ENCODE data around the gene SYT1. TPM values are rescaled to one million over a fixed set of nuclear protein-coding genes. Genes with fewer than 3 reads are reported as not detected.

The SYT1 gene
- total RNA-seq, 1 donor from 2014 or later: 8.4 TPM

- no peak for DNase-seq (ENCODE audit: low spot score)
Observed at GRCh38 chr12:78891646-78892353, 27.2 kb downstream of the SYT1 start.

- peak; percentile 43 for DNase-seq (ENCODE audit: low spot score)
Observed at GRCh38 chr12:78898416-78898815, 33.8 kb downstream of the SYT1 start.

DNA sequence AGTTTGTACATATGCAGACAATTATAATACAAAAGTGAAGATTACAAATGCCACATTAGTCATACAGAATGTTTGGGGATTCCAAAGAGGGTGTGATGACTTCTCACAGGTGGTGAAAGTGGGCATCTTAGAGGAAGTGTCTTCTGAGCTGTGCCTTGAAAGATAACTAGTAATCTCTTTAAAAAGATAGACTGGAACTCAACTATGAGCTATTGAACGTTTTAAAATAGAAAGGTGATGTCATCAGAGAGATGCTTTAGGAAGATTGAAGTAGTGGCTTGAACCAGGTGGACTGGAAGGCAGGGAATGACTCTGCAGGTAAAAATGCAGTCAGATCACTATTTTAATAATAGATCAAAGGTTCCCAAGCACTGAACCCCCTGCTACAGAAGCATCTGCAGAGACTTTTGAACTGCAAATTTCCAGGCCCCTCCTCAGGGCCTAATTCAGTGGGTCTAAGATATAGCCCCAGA is 50.3 kb downstream of the SYT1 start:
- DNase-seq (ENCODE audit: low spot score): peak; percentile 25

DNA sequence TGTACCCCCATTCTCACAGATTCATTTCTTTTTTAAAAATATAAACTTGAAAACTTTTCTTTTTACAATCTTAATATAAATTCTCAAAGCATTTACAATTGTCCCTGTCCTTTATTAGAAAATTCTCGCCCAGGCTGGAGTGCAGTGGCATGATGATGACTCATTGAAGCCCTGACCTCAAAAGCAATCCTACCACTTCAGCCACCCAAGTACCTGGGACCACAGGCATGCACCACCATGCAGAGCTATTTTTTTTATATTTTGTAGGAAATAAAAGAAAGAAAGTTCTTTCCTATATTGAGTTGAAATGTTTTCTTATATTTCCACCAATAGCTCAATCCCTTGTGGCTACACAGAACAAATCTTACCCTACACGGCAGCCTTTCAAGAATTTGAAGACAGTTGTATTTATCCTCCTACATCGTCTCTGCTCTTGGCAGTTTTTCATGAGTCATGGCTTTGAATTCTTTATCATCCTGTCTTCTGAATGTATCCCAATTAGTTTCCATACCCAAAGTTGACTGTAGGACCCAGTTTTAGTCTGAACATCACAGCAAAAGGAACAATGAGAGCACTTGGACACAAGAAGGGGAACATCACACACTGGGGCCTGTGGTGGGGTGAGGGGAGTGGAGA is 52.4 kb downstream of the SYT1 start:
- no peak for DNase-seq (ENCODE audit: low spot score)

DNA sequence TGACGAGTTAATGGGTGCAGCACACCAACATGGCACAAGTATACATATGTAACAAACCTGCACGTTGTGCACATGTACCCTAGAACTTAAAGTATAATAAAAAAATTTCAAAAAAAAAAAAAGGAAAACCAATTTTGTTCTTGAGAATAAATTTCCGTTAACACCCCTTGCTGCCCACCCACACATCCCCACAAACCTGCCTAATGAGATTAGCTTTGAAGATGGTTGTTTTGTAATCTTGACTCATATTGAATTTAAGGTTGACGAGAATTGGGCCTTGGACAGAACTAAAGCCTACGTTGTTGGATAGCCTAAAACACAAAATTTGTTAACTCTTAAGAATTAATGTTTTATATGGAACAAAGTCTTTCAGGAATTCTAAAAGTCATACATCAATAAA is 52.9 kb downstream of the SYT1 start:
- no peak for DNase-seq (ENCODE audit: low spot score)

- DNase-seq (ENCODE audit: low spot score): peak; percentile 70
Observed at GRCh38 chr12:78918268-78918667, 53.7 kb downstream of the SYT1 start.

GRCh38 chr12:78928200-78929074 is 63.9 kb downstream of the SYT1 start:
- DNase-seq (ENCODE audit: low spot score): no peak

DNA sequence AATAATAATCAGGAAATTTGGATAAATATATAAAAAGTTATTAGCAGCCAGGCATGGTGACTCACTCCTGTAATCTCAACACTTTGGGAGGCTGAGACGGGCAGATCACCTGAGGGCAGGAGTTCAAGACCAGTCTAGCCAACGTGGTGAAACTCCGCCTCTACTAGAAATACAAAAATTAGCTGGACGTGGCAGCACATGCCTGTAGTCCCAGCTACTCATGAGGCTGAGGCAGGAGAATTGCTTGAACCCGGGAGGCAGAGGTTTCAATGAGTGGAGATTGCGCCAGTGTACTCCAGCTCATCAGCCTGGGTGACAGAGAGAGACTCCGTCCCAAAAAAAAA is 64.5 kb downstream of the SYT1 start:
- no peak for DNase-seq (ENCODE audit: low spot score)

DNA sequence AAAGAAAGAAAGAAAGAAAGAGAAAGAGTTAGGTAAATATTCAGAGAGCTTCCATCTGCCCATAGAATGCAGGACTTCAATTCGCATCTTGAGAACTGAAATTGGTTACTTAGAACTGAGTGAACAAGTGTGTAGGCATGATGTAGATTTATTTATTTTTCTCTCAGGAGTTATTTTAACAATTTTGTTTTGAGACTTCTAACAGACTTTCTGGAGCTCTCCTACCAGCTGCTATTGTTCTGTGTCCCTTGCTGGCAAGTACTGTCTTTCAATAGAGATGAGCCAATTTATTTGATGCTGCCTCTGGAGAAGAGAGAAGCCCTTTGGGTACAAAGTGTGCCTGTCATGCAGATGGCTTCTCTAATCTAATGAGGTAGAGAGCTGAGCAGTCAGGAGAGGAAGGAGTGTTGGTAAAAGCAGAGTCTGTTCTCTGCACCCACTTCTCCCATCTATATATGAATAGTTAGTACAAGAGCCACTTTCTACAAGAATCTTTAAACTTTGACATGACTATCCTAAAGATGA is 67.0 kb downstream of the SYT1 start:
- no peak for DNase-seq (ENCODE audit: low spot score)

- DNase-seq (ENCODE audit: low spot score): no peak
Observed at GRCh38 chr12:78933014-78933413, 68.4 kb downstream of the SYT1 start.

GRCh38 chr12:78938341-78939084 is 73.9 kb downstream of the SYT1 start:
- no peak for DNase-seq (ENCODE audit: low spot score)

- DNase-seq (ENCODE audit: low spot score): no peak
Observed at GRCh38 chr12:78949532-78949931, 85.0 kb downstream of the SYT1 start.

DNA sequence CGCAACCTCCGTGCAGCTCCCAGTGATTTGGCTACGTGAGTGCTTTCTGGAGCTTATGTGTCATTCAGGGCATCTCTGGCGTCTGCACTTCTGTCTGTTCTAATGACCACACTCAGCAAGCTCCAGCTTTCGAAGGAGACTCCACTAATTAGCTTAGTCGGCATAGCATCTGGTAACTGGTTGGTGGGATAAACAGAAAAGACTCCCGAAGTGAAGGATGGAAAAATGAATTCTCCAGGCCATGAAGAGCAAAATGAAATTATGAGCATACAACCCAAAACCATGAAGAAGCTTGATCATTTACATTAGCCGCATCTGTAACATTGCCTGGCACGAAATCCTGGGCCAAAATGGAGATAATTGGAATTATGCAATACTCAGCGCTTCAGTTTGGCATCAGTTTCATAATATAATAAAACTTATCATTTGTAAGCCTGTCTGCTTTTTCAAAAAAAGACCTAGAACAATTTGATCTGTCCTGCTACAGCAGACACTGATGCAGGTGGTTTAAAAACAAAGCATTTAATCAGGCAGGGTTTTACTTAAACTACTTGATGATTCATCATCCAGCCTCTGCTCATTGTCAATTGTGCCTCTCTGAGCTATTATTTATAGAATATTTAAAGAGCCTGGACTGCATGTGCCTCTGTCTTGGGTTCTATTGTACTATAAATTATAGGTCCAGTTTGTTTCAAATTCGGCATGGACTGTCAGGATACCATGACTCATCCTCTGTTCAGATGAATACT is 87.4 kb downstream of the SYT1 start:
- peak; percentile 27 for DNase-seq (ENCODE audit: low spot score)

GRCh38 chr12:78952552-78952929 is 88.0 kb downstream of the SYT1 start:
- DNase-seq (ENCODE audit: low spot score): no peak

- DNase-seq (ENCODE audit: low spot score): no peak
Observed at GRCh38 chr12:78958941-78959340, 94.4 kb downstream of the SYT1 start.

DNA sequence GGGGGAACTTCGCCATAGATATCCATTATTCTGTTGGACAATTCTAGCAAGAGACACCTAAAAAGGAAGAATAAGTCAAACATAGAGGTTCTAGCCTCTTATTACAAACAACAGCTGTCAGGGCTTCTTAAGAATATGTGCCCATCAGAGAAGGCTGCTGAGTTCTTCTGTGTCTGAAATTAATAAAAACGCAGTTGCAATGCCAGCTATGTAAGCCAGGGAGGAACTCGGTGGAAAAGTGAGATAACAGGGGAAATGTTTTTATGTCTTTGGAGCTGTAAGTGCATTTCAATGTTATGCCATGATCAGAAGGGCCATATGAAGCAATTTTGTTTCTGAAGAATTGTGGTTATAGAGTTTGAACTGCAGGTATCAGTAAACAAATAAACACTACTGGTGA is 95.0 kb downstream of the SYT1 start:
- peak; percentile 61 for DNase-seq (ENCODE audit: low spot score)

- no peak for DNase-seq (ENCODE audit: low spot score)
Observed at GRCh38 chr12:78961171-78961570, 96.6 kb downstream of the SYT1 start.

DNA sequence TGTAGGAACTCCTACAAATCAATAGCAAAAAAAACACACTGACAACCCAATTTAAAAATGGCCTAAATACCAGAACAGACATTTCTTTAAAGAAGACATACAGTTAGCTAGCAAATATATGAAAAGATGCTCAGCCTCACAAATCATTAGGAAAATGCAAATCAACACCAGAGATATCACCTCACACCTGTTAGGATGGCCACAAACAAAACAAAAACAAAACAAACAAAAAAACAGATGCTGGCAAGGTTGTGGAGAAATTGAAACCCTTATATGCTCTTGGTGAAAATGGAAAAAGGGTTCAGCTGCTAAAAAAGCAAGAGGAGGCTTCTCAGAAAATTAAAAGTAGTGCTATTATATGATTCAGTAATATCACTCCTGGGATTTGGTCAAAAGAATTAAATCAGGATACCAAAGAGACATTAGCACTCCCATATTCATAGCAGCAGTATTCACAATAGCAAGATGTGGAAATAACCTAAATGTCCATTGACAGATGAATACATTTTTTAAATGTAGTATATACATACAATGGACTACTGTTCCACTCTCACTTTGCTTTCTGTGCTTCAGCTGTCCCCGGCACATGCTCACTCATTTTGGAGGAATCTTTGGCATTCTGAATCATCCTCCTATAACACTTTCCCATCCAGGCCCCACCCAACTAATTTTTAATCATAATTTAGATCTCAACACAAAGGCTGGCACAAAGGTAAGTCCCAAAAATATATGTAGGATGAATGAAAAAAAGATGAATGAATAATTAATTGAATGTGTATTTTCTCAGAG is 99.1 kb downstream of the SYT1 start:
- DNase-seq (ENCODE audit: low spot score): no peak

DNA sequence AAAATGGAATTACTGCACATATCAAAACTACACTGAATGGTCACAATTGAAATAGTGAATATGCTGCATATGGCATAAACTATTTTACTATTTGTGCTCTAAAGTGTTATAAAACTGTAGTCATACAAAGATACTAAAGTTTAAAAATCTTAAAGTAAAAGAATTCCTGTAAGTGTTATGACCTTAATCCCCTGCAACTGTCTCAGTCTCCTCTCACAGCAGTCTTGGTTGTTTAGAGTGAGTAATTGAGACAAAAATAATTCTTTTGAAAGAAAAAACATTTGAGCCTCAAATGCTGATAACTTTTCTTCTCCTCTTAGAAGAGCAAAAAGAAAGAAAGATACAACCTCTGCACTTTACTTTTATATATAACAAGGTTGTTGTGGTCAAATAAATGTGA is 99.9 kb downstream of the SYT1 start:
- no peak for DNase-seq (ENCODE audit: low spot score)

DNA sequence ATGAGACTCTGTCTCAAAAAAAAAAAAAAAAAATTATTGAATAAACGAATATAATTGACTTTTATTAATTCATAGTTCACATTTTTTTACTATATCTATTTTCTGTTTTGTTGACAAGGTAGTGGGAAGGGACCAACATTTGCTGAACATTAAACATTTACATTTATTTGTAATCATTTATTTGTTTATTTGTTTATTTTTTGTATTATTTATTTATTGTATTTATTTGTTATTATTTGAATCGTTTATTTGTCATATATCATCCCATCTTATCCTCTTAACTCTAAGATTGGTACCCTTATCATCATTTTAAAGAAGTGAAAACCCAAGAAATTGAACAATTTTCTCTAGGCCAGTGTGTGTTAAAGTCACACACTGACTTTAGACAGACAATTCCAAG is 101.5 kb downstream of the SYT1 start:
- DNase-seq (ENCODE audit: low spot score): no peak

Data from umbilical cord (tissue), 2 donors.